Right forelimb (tissue), 1 donor: ENCODE data around the gene CADPS.

Experiments used
- DNase-seq: peaks from one replicate; pipeline ENCODE4 v3.0.0-alpha.2; 2018

The CADPS gene

DNA sequence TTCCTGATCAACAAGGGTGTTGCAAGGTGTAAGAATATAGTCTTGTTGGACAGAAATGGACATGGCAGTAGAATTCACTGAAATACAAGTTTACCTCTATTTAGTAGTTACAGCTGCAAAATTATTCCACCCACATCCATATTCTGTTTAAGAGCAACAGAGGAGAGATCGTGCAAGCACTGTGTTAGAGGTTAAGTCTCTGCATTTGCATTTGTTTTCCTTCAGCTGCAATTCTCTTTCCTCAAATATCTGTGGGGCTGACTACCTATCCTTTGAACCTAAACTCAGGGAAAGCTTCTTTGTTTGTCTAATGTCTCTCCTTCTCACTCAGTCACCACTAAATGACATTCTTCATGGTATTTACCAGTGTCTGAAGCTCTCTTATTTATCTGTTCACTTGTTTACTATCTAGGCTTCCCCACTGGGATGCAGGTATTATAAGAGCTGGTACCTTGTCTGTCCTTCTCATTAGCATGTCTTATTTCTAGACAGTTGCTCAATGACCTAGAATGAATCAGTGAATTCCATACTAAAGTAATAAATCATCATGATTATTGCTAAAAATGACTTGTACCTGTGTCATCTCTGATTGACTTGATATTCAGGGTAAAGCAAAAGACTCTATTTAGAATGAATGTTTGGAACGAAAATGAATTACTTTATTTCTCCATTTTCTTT is 326.5 kb downstream of the CADPS start:
- no peak for DNase-seq

DNA sequence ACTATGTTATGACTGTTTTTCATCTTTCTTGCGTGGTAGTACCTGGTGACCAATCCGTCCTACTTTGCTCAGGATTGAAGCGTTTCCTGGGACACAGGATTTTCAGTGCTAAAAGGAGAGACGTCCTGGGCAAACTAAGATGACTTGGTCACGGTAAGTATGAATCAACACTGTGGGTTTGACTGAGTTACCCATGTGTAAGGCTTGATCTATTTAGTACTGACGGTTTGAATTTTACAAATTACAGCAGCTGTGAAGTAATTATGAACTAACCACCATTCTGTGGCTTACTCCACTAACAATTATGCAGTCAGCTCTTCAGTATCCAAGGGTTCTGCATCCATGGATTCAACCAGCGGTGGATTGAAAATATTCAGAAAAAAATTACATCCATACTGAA is 328.9 kb downstream of the CADPS start:
- DNase-seq: no peak

DNA sequence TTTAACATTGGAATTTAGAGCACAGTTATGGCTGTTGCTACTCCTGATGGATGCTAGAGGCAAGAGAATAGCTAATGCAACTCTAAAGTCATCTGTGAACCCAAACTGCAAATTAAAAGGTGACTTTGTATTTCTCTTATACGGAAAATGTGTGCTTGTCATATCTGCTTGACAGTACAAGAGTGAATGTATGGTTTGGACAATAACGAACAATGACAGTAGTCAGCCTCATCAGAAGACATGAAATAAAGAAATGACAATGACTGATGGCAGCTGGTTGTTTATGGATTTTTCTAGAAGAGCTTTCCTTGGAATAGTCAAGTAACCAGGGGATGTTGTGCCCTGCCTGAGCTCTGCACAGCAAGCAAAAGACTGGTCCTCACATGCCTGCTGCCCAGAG is 333.0 kb downstream of the CADPS start:
- DNase-seq: no peak

DNA sequence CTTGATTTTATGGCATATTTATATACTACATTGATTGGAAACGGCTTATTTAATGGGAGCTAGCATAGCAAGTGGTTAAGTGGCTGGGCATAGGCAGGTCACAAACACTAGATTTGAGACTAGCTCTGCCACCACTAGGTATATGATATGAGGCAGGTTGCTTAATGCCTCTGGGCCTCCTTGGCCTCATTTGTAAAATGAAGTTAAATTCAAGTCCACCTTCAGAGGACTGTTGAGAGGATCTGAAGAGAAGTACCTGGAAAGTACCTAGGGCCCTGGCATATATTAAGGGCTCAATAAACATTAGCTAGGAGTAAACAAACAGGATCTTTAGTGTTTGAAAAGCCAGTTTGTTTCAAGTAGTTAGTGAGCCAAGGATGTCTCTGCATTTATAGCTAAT is 335.5 kb downstream of the CADPS start:
- DNase-seq: no peak

DNA sequence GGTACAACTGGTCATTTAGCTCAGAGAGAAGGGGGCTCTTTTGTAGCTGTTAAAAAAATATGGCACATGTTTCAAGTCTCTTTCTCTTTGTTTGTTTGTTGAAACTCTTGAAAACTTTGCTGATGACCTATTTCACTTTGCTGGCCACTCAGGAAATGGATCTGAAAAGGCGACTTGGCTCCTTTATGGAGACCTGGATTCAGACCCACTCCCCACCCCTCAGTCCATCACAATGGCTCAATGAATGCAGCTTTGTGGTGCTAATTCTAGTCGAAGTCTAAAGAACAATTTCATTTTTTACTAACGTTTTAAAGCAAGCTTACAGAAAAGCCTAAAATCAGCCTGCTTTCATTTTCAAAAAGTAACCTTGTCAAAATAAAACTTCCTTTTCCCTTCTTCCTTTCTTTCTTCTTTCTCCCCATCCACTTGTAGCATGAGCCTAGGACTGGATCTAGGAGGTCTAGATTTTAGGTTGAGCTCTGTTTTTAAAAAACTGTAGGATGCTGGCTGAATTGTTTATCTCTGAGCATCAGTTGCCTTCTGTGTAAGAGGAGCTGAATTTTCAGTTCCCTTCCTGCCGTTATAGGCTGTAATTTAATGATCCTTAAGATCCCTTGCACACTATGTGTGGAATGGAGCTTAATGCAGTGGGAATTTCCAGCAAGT is 336.4 kb downstream of the CADPS start:
- DNase-seq: no peak

DNA sequence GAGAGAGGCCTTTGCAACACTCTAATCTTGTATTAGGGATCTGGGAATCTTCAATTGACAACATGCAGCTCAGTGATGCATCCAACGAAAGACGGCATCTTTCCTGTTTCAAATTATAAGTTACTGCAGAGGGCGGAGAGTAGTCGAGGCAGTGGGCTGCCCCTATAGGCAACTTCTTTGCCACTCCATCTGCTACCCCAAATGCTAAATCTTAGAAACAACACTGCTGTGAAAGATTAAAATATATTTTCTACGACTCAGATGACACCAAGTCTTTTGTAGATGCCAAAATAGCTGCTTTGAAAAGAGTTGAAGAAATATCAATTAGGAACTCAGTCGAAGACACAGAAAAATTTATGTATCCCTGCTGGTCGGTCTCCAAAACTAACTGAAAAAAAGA is 340.9 kb downstream of the CADPS start:
- no peak for DNase-seq

DNA sequence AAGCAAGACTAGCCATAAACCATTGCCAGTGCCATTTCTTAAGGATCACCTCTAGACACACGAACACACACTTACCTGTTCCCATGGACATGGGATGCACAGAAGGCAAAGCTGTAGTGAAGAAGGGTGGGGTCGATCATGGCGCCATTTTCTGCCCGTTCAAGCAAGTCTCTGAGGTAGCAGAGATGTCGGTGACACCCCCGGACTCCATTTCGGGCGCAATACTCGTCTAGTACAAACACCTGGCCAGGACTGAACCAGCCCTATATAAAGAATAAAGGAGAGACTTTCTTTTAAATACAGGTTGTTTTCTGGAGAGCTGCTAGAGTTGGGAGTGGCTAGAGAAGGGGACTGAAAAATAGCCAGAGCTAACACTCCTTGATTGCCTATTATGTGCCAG is 342.4 kb downstream of the CADPS start:
- DNase-seq: no peak

DNA sequence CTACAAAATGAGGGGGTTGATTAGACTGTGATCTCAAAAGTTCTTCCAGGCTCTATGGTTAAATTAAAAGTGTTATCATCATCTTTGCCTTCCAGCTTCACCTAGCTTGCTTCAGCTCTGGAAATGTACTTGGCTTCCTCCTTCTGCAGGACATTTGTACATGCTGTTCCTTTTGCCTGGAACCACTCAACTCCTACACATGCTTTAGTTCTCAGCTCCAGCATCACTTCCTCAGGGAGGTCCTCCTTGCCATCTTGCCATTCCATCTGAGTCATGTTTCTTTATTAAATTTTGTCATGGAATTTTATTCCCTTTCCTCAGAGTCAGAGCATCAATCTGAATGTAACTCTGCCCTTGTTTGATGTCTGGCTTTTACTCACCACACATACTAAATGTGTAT is 343.2 kb downstream of the CADPS start:
- DNase-seq: no peak

DNA sequence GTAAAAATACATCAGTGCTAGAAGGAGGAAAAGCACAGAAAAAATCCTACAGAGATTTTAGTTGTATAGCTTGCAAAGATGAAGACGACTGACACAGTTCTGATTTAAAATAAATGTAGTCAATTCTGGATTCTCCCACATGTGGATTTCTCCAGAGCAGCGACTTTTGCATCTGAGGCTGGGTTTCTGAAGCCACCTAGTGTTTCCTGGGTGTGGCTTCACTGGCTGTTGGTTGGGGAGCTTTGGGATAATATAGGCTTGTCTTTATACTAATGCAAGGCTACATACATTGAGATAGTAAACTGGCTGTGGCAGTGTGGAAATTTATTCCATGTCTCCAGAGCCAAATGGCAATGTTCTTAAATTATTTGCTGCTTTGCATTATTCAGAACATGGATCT is 343.7 kb downstream of the CADPS start:
- DNase-seq: no peak

DNA sequence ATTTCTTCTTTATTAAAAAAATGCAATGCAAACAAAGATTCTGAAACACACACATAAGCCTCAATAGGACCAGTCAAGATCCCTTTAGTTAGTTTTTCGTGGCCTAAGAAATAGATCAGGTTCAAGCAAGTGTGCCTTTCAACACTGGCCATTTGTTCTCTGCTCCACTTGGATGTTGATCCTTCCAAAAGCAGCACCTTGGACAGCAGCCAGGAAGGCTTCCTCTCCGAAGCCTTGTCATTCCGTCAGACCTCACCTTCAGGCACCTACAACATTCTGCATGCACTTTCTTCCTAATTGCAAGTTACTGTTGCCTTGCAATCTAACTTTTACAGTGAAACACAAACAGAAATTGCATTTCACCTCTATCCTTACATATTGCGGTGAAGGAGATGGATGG is 346.0 kb downstream of the CADPS start:
- DNase-seq: peak; percentile 45

DNA sequence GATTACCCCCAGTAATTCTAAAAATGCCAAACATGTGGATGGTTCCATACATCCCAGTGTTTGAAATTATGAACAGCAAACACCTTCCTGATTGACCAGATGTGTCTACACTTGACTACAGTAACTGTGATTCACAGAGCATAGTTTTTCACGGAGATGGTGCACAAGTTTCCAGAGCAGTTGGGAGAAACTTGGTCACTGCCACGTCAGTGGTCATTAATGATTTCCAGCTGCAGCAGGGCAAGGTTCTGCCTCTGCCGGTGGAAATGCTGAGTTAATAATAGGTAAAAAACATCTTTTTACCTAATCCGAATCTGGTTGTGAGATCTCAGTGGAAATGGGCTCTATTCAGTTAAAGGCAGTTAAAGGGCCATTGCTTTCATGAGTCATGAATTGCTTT is 347.7 kb downstream of the CADPS start:
- DNase-seq: no peak

DNA sequence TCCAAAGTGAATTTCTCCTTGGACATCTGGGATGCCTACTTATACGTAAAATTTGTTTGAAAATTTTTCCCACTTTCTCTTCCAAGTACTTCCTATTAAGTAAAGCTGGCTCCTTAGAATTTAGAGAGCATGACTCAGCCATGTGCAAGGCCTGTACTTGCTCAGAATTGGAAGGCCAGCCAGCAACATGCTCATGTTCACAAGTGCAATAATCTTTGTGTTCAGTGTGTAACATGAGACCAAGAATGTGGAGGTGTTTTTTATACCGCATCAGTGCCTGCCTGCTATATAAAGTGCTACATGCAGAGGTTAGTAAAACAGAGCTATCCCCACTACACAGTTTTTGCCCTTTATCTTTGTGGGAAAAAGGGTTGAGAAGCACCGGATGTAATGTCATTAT is 349.9 kb downstream of the CADPS start:
- no peak for DNase-seq

DNA sequence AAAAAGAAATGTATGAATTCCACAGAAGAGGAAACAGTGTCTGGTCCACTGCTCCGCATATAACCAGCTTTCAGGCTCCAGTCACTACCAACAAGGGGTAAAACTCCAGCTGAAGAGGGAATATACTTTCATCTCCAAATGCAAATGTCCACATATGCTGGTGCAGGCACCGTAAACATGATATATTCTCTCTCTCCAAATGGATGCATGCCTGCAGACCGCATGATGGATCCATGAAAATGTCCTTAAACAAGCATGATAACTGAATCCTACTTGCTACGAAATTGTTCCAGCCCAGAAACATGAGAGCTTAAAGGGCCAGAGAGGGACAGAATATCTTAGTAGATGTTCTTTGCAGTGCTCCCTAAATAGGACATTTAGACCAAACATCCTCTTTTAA is 351.5 kb downstream of the CADPS start:
- DNase-seq: no peak

DNA sequence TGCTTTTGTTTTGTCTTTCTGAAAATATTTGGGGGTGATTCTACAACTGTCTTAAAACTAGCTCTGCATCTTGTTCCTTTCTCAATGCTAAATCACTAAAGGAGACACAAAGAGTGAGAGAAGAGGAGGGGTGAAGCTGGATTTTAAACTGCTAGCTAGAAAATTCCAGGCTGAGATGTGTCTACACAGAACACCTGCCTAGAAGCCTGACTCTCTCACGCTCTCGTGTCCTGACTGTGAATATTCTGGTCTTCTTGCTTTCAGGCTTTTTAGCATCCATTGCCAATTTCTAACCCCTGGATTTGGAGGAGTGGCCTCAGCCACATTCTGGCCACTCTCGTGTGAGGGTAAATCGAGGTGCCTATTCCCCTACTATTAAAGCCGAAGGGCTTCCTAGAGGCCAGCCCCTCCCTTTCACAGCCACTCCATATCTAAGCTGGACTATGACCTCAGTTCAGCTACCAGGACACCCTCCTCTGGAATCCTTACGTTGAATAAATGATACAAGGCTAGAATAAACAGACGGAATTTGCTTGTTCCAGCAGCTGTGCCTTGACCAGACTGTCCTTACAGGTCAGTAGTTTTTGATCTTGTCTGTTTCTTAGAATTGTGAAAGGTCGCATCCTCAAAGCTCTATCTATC is 353.6 kb downstream of the CADPS start:
- no peak for DNase-seq

DNA sequence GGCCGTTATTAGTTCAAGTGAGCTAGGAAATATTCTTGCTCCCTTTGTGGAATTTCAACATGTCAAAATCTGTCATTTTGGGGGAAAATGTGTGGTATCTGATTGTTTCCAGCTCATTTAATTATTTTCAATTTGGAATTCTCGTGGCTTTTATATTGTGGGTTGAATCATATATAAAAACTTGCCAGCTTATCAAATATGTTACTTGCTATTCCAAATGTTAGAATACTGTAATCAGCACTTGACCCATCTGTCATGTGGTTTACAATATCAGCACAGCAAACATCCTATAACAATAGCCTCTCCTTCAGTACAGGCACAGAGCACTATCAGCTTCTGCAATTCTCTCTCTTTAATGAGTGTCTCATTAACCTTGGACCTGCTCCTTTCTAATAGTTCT is 371.7 kb downstream of the CADPS start:
- no peak for DNase-seq

DNA sequence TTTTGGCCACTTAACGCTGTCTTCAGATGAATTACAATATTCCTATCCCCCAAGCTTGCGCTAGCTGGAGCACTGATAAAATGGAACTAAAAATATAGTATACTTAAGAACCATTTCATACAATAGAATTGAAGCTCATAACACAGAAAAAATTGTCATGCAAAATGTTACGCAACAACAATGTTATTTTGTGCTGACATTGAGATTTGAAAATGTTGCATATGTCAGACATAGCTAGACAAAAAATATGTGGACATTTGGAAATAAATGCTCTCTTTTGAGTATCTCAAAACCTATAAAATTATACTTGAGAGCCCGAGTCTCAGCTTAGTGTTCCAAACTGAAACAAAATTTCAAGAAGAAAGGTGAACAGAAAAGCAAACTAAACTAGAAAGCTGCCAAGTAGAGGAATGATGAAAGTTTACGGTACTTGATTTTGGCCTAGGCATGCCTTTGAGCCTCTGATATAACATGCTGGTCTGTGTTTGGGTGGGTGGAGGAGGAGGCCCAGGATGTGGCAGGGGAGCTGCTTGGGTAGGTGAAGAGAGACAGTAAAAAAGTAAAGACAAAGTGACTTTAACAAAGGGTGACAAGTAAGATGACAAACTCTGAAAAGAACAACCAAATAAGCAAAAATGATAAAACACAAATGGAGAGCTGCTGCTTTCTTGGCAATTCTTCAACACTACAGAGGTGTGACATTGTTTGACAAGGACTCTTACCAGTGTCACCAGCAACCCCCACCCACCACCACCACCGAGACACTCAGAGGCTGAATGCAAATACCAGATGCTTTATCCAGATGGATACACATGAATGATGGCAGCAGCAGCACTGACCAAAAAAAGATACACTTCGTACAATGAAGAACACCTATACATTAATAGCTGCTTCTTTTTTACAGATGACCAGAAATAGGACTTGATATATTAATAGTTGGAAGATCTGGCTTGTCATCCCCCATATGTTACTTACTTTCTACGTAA is 372.6 kb downstream of the CADPS start:
- DNase-seq: no peak

DNA sequence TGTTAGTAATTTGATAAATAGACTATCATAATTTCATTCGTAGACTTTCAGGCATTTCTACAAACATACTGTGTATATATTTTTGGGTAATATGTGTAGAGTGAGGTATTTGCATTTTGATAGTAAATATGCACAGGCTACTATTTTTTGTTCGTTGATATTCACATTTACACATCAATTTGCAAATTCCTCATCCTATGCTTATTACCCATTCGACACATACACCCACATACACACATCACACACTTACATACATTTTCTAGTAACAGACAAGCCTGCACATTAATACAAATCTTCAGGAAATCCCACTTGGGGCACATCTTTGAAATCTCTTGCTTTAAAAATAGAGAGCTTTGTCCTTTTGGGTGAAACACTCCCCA is 373.9 kb downstream of the CADPS start:
- no peak for DNase-seq

DNA sequence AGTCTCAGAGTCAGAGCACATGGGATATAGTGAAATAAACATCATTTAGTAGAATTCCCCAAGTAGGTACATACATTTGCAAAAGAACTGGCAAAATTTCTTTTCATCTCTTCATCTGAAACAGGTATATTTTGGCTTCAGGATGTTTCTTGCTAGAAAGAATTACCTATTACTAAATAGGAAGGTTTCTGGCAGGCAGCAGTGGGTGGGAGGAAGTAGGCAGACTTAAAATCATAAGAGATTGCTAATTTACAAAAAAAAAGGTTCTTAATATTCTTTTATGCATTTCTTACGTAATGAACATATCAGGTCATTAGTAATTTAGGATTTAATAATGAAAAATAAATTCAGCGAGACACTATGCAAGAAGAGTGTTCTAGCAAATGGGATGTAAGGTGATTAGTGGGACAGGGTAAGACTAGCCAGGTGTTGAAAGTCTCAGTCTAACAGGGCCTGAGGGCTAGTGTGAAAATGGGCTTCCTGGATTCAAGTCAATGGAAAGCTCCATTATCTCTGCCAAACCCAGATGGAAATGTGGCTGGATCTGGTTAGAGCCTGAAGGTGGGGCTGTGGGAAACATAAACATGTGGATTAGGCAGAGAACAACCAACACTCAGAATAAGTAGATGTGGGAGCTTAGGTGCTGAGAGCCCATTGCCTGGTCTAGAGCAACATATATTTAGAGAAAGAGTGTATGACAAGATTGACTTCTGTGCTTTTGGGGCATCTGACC is 374.5 kb downstream of the CADPS start:
- no peak for DNase-seq

DNA sequence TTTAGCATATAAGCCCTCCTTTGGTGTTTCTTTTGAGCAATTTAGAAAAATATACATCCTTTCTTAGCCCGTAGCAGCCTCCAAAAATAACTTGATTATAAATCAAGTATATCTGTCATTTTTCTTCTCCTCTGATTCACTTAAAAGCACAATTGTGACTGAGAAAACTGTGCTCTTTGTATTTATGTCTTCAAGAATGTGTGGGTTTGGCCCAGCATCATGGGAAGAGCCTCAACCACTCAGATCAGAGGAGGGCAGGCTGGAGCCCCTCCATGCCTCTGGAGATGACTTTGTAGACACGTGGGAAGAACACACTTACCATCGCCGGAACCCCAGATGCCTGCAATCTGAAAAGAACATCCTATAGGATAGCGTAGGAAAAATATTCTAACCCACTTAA is 378.1 kb downstream of the CADPS start:
- no peak for DNase-seq

DNA sequence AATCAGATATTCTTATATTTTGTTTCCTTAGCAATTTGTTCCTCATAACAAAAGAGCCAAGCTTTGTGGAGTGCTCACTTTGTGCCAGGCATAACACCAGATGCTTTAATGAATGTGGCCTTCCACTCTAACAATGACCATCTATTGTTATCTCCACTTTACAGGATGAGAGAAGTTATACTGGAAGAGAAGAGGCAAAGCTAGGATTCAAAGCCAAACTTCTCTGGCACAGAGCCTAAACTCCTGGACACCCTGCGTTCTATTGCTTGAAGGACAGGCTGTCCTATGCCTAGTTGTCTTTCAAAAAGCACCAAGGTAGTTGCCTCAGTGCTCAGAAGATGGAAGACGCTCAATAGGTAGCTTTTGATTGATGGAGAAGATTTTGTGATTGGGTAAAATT is 378.7 kb downstream of the CADPS start:
- DNase-seq: no peak

DNA sequence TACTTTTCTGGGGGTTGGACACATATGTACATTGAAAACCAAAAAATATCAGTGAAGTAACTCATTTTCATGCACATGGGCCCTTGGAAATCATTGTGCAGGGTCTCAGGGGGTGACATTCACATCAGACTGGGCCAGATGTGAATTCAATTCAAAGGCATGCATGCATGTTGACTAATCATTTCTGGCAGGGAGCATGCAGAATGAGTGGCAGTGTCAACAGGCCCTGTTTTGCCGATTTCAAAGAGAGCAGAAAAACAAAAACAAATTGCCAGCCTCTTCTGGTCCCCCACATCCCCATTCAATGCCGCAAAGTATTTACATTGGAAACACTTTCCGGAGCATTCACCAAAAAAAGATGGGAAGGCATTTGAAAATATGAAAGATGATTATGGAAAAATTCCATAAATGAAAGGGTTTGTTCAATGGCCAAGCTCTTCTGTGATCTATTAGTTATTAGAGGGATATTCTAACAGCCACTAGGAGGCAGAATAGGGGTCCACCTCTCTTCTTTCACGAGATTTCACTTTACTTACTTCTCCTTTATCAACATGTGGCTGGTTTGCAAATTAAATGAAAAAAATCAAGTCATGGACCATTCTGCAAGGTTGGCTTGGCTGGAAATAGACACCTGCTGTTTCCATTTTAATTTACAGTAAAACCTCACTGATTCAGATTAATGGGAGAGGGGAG is 382.0 kb downstream of the CADPS start:
- DNase-seq: no peak

DNA sequence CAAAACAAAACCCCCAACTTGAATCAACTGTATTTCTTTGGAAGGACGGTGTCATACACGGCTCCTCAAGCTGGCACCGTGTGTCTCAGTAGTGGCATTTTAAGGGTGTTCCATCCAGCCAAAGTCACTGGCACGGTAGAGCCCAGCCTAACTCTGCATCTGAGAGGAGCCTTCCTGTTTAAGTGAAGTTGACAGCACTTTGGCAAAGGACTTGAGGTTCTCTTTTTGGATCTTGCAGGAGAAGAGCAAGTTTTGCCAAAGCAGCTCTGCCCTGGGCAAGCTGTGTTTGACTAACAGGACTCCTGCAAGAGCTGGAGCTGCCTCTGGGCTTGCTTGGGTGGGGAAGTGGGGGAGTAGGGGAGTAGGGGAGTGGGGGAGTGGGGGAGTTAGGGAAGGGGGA is 392.3 kb downstream of the CADPS start:
- DNase-seq: no peak
